Progenitor cell of endocrine pancreas (in vitro differentiated cells): Measurements from ENCODE around the gene TRIM71. TPM values are rescaled to one million over a fixed set of nuclear protein-coding genes. Genes with fewer than 3 reads are reported as not detected.
"Not testable (repeated sequence)": the region's sequence is repeated elsewhere in the genome, so short reads cannot be mapped to it uniquely, and the experiment has no call there.

Source experiments
- DNase-seq: peaks from one replicate; pipeline ENCODE4 v3.0.0; 2021; ENCODE audit warnings: low spot score; ENCODE audit not compliant: unreplicated experiment
- H3K27ac Mint-ChIP-seq: 2 replicates; pipeline ENCODE4 v1.8.0; 2021; ENCODE audit warnings: mild to moderate bottlenecking, moderate library complexity, mixed read lengths
- H3K27me3 Mint-ChIP-seq: 2 replicates; pipeline ENCODE4 v1.8.0; 2021; ENCODE audit warnings: mixed read lengths
- H3K36me3 Mint-ChIP-seq: 2 replicates; pipeline ENCODE4 v1.8.0; 2022; ENCODE audit warnings: mixed read lengths; ENCODE audit not compliant: insufficient read depth
- H3K4me1 Mint-ChIP-seq: 2 replicates; pipeline ENCODE4 v1.8.0; 2021; ENCODE audit warnings: low read depth, mixed read lengths
- H3K4me3 Mint-ChIP-seq: 2 replicates; pipeline ENCODE4 v1.8.0; 2021; ENCODE audit warnings: low read depth, mild to moderate bottlenecking, moderate library complexity, mixed read lengths
- H3K9me3 Mint-ChIP-seq: 2 replicates; pipeline ENCODE4 v1.8.0; 2021; ENCODE audit warnings: low read depth, mixed read lengths
- CTCF ChIP-seq: fragments of 200-600 bp; sonication (generic); IDR thresholded peaks from one replicate; pipeline ENCODE4 v1.5.0; 2021; ENCODE audit warnings: antibody characterized with exemption, mild to moderate bottlenecking; ENCODE audit not compliant: unreplicated experiment
- total RNA-seq: library from RNA; stranded (reverse); gene quantifications from 2 replicates; pipeline ENCODE4 v1.2.1, GENCODE V29; 2021

The TRIM71 gene
- total RNA-seq, 1 donor from 2014 or later, result 61.3 TPM

- H3K27me3 Mint-ChIP-seq, result no peaks in the 10 kb centered on the region
- TF ChIP-seq CTCF, result no peak
- H3K36me3 Mint-ChIP-seq, result peaks cover 17% of the 10 kb centered on the region
Measured at GRCh38 chr3:32897001-32897601, 79.3 kb downstream of the TRIM71 start.

GRCh38 chr3:32897981-32898623 is 80.3 kb downstream of the TRIM71 start:
- DNase-seq, result no peak
- Mint-ChIP-seq H3K36me3 (peaks cover 12% of the 10 kb centered on the region), H3K27ac (peak overlapping the region; percentile 71), H3K9me3 (no peaks in the 10 kb centered on the region), H3K4me1 (peaks cover 14% of the 10 kb centered on the region), H3K27me3 (no peaks in the 10 kb centered on the region), H3K4me3 (no peak overlapping the region)
- TF ChIP-seq CTCF, result no peak

More at GRCh38 chr3:32897001-32897601, 79.3 kb downstream of the TRIM71 start:
- DNase-seq, result no peak
- no peak overlapping the region for H3K4me3 Mint-ChIP-seq
- H3K27ac Mint-ChIP-seq, result peak overlapping the region; percentile 72
- H3K9me3 Mint-ChIP-seq, result no peaks in the 10 kb centered on the region
- peaks cover 14% of the 10 kb centered on the region for H3K4me1 Mint-ChIP-seq

GRCh38 chr3:32899265-32899664 is 81.5 kb downstream of the TRIM71 start:
- no peak overlapping the region for H3K4me3 Mint-ChIP-seq
- no peak for DNase-seq
- H3K4me1 Mint-ChIP-seq, result peaks cover 14% of the 10 kb centered on the region
- H3K27ac Mint-ChIP-seq, result no peak overlapping the region
- TF ChIP-seq CTCF, result no peak
- peaks cover 9% of the 10 kb centered on the region for H3K36me3 Mint-ChIP-seq
- peaks cover 3% of the 10 kb centered on the region for H3K9me3 Mint-ChIP-seq
- no peaks in the 10 kb centered on the region for H3K27me3 Mint-ChIP-seq

- Mint-ChIP-seq H3K36me3 (peaks cover 3% of the 10 kb centered on the region), H3K4me3 (peak overlapping the region; percentile 23), H3K27me3 (no peaks in the 10 kb centered on the region), H3K4me1 (peaks cover 10% of the 10 kb centered on the region), H3K27ac (peak overlapping the region; percentile 55), H3K9me3 (peaks cover 3% of the 10 kb centered on the region)
- no peak for TF ChIP-seq CTCF
- no peak for DNase-seq
Measured at GRCh38 chr3:32901005-32901932, 83.5 kb downstream of the TRIM71 start.

GRCh38 chr3:32902887-32903371 is 85.1 kb downstream of the TRIM71 start:
- H3K9me3 Mint-ChIP-seq, H3K27me3 Mint-ChIP-seq, H3K4me1 Mint-ChIP-seq, H3K36me3 Mint-ChIP-seq: not testable (repeated sequence)
- peak; percentile 73 for TF ChIP-seq CTCF
- peak overlapping the region; percentile 73 for H3K27ac Mint-ChIP-seq
- DNase-seq, result peak; percentile 76
- H3K4me3 Mint-ChIP-seq, result peak overlapping the region; percentile 75
